HG02798 (cell line): ENCODE data around the gene PHETA1.
"Not testable (repeated sequence)": the region's sequence is repeated elsewhere in the genome, so short reads cannot be mapped to it uniquely, and the experiment has no call there.

Source experiments
- ATAC-seq: cut with Tn5 transposase; IDR thresholded peaks from one replicate; pipeline ENCODE4 v1.9.1; 2021; ENCODE audit warnings: mild to moderate bottlenecking; ENCODE audit not compliant: unreplicated experiment, poor library complexity

PHETA1 gene

GRCh38 chr12:111352296-111352993 is 16.4 kb downstream of the PHETA1 start:
- ATAC-seq = no peak

- ATAC-seq = no peak
These were observed 17.9 kb downstream of the PHETA1 start for GRCh38 chr12:111351026-111351425.

GRCh38 chr12:111349748-111350520 is 19.0 kb downstream of the PHETA1 start:
- no peak for ATAC-seq

- ATAC-seq = no peak
These were observed 19.7 kb downstream of the PHETA1 start for GRCh38 chr12:111349101-111349747.

- no peak for ATAC-seq
These were observed 20.8 kb downstream of the PHETA1 start for GRCh38 chr12:111347891-111348644.

GRCh38 chr12:111344254-111344875 is 24.5 kb downstream of the PHETA1 start:
- ATAC-seq = no peak

- no peak for ATAC-seq
These were observed 25.7 kb downstream of the PHETA1 start for GRCh38 chr12:111343181-111343580.

- no peak for ATAC-seq
These were observed 26.5 kb downstream of the PHETA1 start for GRCh38 chr12:111342376-111342775.

- ATAC-seq = no peak
These were observed 27.3 kb downstream of the PHETA1 start for GRCh38 chr12:111341426-111342065.

- not testable (repeated sequence) for ATAC-seq
These were observed 28.2 kb downstream of the PHETA1 start for GRCh38 chr12:111340680-111341079.

- no peak for ATAC-seq
These were observed 28.7 kb downstream of the PHETA1 start for GRCh38 chr12:111340231-111340630.

GRCh38 chr12:111339321-111339938 is 29.5 kb downstream of the PHETA1 start:
- ATAC-seq = no peak

- ATAC-seq = no peak
These were observed 30.8 kb downstream of the PHETA1 start for GRCh38 chr12:111338096-111338495.

GRCh38 chr12:111337371-111337770 is 31.5 kb downstream of the PHETA1 start:
- no peak for ATAC-seq

GRCh38 chr12:111336411-111336810 is 32.5 kb downstream of the PHETA1 start:
- not testable (repeated sequence) for ATAC-seq

GRCh38 chr12:111335811-111336210 is 33.1 kb downstream of the PHETA1 start:
- ATAC-seq = no peak

- ATAC-seq = not testable (repeated sequence)
These were observed 33.6 kb downstream of the PHETA1 start for GRCh38 chr12:111335301-111335700.

GRCh38 chr12:111334393-111334915 is 34.4 kb downstream of the PHETA1 start:
- no peak for ATAC-seq
